ENCODE results near the gene SAMD3.
"Not testable (repeated sequence)": the region's sequence is repeated elsewhere in the genome, so short reads cannot be mapped to it uniquely, and the experiment has no call there.

The SAMD3 gene

GRCh38 chr6:130127195-130127594 lies 95.6 kb downstream of the SAMD3 start:
- DNase-seq = no peak

DNA sequence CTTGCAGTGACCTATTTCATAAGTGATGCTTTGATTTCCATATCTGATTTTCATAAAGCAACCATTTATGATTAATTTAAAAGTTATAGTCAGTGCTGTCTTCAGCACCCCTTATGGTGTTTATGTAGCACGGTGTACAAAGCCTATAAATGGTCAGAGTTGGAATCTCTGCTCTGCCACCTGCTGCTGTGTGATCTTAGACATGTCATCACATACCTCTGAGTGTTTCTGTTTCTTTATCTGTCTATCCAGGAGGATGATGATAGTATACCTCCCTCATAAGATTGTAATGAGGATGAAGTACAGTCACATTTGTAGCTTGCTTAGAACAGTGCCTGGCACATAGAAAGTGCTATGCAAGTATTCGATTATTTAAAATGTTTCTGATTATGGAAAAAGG lies 100.5 kb downstream of the SAMD3 start:
- DNase-seq = no peak

DNA sequence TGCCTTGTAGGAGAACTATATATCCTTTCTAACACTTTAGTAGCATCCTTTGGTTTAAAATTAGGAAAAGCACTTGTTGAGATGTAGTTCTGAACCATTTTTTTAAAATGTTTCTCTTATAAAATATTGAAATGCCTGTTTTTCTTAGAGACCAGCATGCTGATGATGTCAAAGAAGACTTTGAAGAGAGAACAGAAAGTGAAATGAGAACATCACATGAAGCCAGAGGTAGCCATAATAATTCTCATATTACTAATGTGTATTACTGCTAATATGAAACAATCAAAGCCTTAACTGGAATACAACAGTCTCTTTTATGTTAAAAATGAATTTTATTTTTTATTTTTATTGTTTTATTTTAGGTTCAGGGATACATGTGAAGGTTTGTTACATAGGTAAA lies 102.0 kb downstream of the SAMD3 start:
- no peak for DNase-seq

DNA sequence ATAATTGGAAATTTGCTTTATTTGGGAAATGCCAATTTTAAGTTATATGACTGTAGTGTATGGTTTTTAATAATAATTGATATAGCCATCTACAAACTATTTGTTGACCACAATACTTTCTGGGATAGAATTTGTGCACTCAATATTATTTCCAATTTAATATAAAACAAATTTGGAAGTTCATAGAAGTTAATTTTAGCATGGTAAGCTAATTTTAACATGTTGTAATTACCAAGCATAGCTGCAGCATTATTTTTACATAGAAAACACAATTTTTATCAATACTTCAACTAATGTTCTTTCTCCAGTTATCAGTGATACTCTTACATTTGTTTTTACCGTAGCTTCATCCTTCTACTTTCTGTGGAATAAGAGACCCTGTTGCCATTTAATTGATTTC lies 103.5 kb downstream of the SAMD3 start:
- no peak for DNase-seq

DNA sequence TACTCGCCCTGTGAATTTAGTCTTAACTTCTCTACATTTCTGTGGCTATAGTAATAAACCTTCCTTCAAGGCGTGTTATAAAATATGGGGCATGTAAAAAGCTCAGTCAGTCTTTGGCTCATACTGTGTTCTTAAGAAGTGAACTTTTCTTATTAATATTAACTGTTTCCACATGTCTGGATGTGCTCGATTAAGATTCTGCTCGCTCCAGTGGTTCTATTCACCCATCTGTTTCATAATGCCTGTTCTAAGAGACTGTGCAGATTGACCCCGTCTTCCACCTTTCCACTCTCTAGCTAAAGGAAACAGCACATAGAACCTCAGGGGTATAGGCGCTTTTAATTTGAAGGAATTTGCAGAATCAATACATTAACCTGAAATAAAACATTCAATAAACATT lies 104.5 kb downstream of the SAMD3 start:
- no peak for DNase-seq

GRCh38 chr6:130117187-130117701 lies 105.5 kb downstream of the SAMD3 start:
- not testable (repeated sequence) for DNase-seq

DNA sequence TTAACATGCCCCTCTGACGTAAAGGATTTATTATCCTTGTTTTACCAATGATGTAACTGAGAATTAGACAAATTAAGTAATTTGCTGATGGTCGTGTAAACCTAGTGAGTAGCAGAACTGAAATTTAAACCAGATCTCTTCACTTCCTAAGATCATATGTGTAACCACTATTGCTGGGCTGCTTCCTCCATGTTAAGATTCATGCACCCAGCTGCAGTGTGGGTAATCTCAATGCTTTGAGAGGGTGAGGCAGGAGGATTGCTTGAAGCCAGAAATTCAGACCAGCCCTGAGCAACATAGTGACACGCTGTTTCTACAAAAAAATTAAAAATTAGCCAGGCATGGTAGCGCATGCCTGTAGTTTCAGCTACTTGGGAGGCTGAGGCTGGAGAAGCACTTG lies 106.5 kb downstream of the SAMD3 start:
- DNase-seq = no peak

GRCh38 chr6:130115036-130115435 lies 107.7 kb downstream of the SAMD3 start:
- DNase-seq = no peak

- no peak for DNase-seq
Measured at GRCh38 chr6:130113201-130113710, 109.5 kb downstream of the SAMD3 start.

DNA sequence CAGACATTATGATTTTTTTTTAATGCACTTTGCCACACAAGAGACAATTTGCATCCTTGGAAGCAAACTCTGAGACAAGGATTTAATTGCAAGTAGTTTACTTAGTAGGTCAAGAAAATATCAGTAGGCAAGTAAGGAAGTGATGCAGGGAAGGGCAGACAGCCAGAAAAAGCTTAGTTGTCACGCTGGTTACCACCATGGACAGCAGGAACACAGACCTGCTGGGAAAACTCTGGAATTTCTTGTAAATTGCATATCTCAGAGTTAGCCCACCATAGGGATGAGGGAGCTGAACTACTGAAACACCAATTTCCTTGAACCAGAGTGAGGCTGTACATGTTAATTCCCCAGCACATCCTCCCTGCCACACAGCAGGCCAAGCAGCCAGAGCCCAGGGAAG lies 111.7 kb downstream of the SAMD3 start:
- no peak for DNase-seq

DNA sequence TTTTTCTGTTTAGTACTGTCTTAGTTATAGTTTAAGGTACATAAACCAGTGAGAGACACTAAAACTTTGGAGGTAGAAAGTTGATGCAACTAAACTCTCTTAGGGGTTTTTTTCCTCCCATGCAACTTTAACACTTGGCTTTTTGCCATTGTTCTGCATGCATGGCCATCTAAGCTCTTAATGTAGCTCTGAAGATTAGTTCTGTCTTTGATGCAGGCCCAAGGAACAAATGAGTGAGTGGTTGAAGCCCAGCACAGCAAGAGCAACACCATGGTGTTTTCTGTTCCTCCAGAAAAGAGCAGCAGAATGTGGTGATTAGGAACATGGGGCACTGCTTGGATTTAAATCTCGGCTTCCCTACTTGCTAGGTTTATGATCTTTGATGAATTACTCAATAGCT lies 115.0 kb downstream of the SAMD3 start:
- DNase-seq = no peak

DNA sequence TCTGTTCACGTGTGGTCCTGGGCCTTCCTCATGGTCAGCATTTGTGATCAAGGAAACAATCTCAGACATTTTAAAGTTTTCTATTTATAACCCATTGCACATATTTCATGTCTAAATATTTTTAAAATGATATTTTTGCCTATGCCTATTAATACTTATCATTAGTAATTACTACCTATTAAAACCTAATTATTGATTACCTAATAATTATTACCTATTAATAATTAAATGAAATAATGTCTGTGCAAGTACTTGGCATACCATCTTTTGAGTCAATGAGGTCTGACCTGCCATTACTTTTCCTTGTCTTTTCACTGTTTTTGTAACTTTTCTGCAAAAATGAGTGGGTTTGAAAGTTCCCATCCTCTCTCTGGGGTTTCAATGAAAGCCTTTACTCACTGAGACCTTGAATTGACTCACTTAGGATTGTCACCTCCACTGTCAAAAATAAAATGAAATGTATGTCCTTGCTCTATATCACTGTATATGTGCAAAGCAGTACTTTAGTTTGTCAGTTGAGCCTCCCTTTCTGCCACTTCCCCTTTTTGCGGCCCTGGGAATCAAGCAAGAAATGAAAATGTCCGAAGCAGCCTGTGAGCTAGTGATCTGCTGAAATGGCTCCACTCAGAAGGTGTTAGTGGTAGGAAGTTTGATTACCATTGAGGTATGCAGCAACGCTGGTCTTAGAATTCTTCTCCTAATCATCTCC lies 116.6 kb downstream of the SAMD3 start:
- DNase-seq = no peak

DNA sequence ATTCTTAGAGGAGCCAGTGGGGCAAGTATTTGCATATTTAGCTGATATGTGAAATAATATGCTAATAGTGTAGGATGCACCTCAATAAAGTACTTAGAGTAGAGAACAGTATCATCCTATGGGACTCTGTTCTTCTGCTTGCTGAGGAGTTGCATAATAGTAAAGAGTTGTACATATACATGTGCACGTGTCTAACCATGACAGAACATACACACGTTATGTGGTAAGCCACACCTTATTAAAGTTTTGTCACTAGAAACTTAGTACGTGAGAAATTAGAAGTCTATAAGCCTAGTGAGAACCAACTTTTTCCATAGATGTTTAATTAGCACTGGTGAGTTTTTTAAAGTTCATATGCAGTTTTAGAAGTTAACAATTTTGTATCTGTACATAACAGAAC lies 123.6 kb downstream of the SAMD3 start:
- no peak for DNase-seq

GRCh38 chr6:130098317-130098716 lies 124.4 kb downstream of the SAMD3 start:
- no peak for DNase-seq

All from NCI-H748 treated with DMSO at 0.1 percent for 48 hours (cell line).